HEK293T (cell line): ENCODE results near the gene CFAP61.

Experiments used
- BHLHE40 ChIP-seq: fragments of 450-650 bp; IDR thresholded peaks from 2 replicates; pipeline ENCODE4 v1.6.1; 2016; ENCODE audit warnings: mild to moderate bottlenecking, moderate library complexity, borderline replicate concordance
- FOXA1 ChIP-seq: fragments of 450-650 bp; IDR thresholded peaks from 2 replicates; pipeline ENCODE4 v1.6.1; 2016; ENCODE audit warnings: mild to moderate bottlenecking
- FOXM1 ChIP-seq: fragments of 450-650 bp; IDR thresholded peaks from 2 replicates; pipeline ENCODE4 v1.6.1; 2017; ENCODE audit warnings: mild to moderate bottlenecking, borderline replicate concordance
- NFRKB ChIP-seq: fragments of 450-650 bp; IDR thresholded peaks from 2 replicates; pipeline ENCODE4 v1.6.1; 2016; ENCODE audit warnings: mild to moderate bottlenecking, moderate library complexity
- ZNF384 ChIP-seq: fragments of 450-650 bp; IDR thresholded peaks from 2 replicates; pipeline ENCODE4 v1.6.1; 2016

DNA sequence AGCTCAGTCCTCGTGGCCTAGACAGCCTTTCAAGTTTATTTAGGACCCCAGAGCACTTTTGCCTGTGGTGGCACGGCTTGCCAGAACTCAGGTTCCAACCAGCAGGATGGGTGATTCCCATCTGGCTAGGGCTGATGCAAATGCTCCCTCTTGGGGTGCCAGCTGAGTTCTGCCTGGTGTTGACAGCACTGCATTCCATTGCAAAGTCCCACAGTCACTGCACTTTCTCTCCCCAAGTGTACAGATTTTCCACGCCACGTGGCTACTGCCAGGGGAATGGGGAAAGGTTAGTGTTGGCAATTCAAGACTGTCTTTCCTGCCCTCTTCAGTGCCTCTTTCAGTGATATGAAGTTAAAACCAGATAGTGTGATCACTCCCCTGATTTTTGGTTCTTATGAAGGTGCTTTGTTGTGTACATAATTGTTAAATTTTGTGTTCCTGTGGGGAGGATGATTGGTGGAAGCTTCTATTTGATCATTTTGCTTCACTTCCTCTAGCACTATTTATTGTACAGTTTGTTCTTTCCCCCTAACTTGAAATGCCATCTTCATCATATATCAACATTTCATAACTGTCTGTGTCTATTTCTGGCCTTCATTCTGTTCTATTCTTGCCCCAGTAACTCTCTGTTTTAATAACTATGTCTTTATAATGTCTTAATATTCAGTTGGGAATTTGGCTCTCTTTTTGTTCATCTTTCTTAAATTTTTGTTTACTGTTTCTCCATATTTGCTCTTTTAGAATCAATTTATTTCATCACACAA lies 86.2 kb downstream of the CFAP61 start:
- no peak for TF ChIP-seq NFRKB
- no peak for TF ChIP-seq FOXM1
- no peak for TF ChIP-seq ZNF384
- no peak for TF ChIP-seq BHLHE40
- TF ChIP-seq FOXA1, result no peak
